Chondrocyte (in vitro differentiated cells): ENCODE data around the gene DDX5. TPM values are rescaled to one million over a fixed set of nuclear protein-coding genes. Genes with fewer than 3 reads are reported as not detected.

Experiments used
- DNase-seq: peaks from one replicate; pipeline ENCODE4 v3.0.0; 2021; ENCODE audit warnings: mixed read lengths, low spot score
- H3K27ac Mint-ChIP-seq: one replicate; pipeline ENCODE4 v1.8.0; 2021; ENCODE audit warnings: mild to moderate bottlenecking, moderate library complexity, mixed read lengths; ENCODE audit not compliant: unreplicated experiment
- H3K27me3 Mint-ChIP-seq: 2 replicates; pipeline ENCODE4 v1.8.0; 2021; ENCODE audit warnings: low read depth, mixed read lengths
- H3K36me3 Mint-ChIP-seq: 2 replicates; pipeline ENCODE4 v1.8.0; 2021; ENCODE audit warnings: low read depth, mixed read lengths
- H3K4me1 Mint-ChIP-seq: 2 replicates; pipeline ENCODE4 v1.8.0; 2021; ENCODE audit warnings: low read depth, mild to moderate bottlenecking, mixed read lengths
- H3K4me3 Mint-ChIP-seq: one replicate; pipeline ENCODE4 v1.8.0; 2021; ENCODE audit warnings: mild to moderate bottlenecking, moderate library complexity, mixed read lengths; ENCODE audit not compliant: unreplicated experiment
- H3K9me3 Mint-ChIP-seq: 2 replicates; pipeline ENCODE4 v1.8.0; 2021; ENCODE audit warnings: low read depth, mixed read lengths
- CTCF ChIP-seq: fragments of 200-600 bp; sonication (generic); IDR thresholded peaks from 2 replicates; pipeline ENCODE4 v1.5.0; 2021; ENCODE audit warnings: antibody characterized with exemption, mild to moderate bottlenecking, moderate library complexity
- long read RNA-seq: library from polyadenylated mRNA; stranded (forward); transcript quantifications from one replicate; pipeline ENCODE4 v2.0.0, GENCODE V29; 2021
- total RNA-seq: library from RNA; stranded (reverse); gene quantifications from 3 replicates; pipeline ENCODE4 v1.2.1, GENCODE V29; 2021

Gene DDX5
- total RNA-seq, result 582 to 747 TPM (median 611 TPM) in 3 replicates
- long read RNA-seq, transcript DDX5-215 (12 exons, 3,558 nt), result minor isoform, 94 of 1,284 reads
- long read RNA-seq, transcript DDX5-201 (13 exons, 2,554 nt), result major isoform, 821 of 1,284 reads
- long read RNA-seq, partial matches to known transcripts, result 233 of 1,284 reads
- long read RNA-seq, other reads (novel, unspliced or antisense), result 136 of 1,284 reads

- Mint-ChIP-seq H3K4me3 (peak within 1 kb of the TSS; percentile 100), H3K36me3 (peaks cover 49% of the 10 kb centered on the region), H3K9me3 (no peaks in the 10 kb centered on the region), H3K27ac (peak within 1 kb of the TSS; percentile 100), H3K4me1 (peaks cover 52% of the 10 kb centered on the region), H3K27me3 (no peaks in the 10 kb centered on the region)
- TF ChIP-seq CTCF, result no peak
- DNase-seq, result peak; percentile 97
These were observed at the start of gene DDX5 for GRCh38 chr17:64506201-64506575. Gene DDX5 (minus strand): TSS chr17:64506289. CDS start chr17:64506119, 170 bp downstream.

- no peak for TF ChIP-seq CTCF
- no peak overlapping the region for H3K27ac Mint-ChIP-seq
- DNase-seq, result no peak
- H3K9me3 Mint-ChIP-seq, result no peaks in the 10 kb centered on the region
- H3K36me3 Mint-ChIP-seq, result peaks cover 18% of the 10 kb centered on the region
- H3K4me3 Mint-ChIP-seq, result no peak overlapping the region
- H3K4me1 Mint-ChIP-seq, result peaks cover 7% of the 10 kb centered on the region
- no peaks in the 10 kb centered on the region for H3K27me3 Mint-ChIP-seq
These were observed 49.2 kb upstream of the DDX5 start for GRCh38 chr17:64555281-64555680.

GRCh38 chr17:64554028-64554637, 48.0 kb upstream of the DDX5 start:
- H3K4me3 Mint-ChIP-seq, result no peak overlapping the region
- H3K27ac Mint-ChIP-seq, result no peak overlapping the region
- TF ChIP-seq CTCF, result no peak
- no peak for DNase-seq
- no peaks in the 10 kb centered on the region for H3K27me3 Mint-ChIP-seq
- peaks cover 7% of the 10 kb centered on the region for H3K4me1 Mint-ChIP-seq
- H3K36me3 Mint-ChIP-seq, result peaks cover 20% of the 10 kb centered on the region
- H3K9me3 Mint-ChIP-seq, result no peaks in the 10 kb centered on the region

- TF ChIP-seq CTCF, result no peak
- H3K27ac Mint-ChIP-seq, result no peak overlapping the region
- peaks cover 7% of the 10 kb centered on the region for H3K4me1 Mint-ChIP-seq
- no peak overlapping the region for H3K4me3 Mint-ChIP-seq
- no peaks in the 10 kb centered on the region for H3K27me3 Mint-ChIP-seq
- no peak for DNase-seq
- H3K9me3 Mint-ChIP-seq, result no peaks in the 10 kb centered on the region
- H3K36me3 Mint-ChIP-seq, result peaks cover 24% of the 10 kb centered on the region
These were observed 45.4 kb upstream of the DDX5 start for GRCh38 chr17:64551461-64551860.

GRCh38 chr17:64547319-64547718, 41.2 kb upstream of the DDX5 start:
- DNase-seq, result no peak
- Mint-ChIP-seq H3K27ac (no peak overlapping the region), H3K4me1 (peaks cover 19% of the 10 kb centered on the region), H3K4me3 (no peak overlapping the region), H3K9me3 (no peaks in the 10 kb centered on the region), H3K36me3 (peaks cover 15% of the 10 kb centered on the region), H3K27me3 (no peaks in the 10 kb centered on the region)
- no peak for TF ChIP-seq CTCF
